ENCODE data around the gene E2F3.
"Not testable (repeated sequence)": the region's sequence is repeated elsewhere in the genome, so short reads cannot be mapped to it uniquely, and the experiment has no call there.

Gene E2F3

GRCh38 chr6:20529086-20529448, 127.4 kb downstream of the E2F3 start:
- DNase-seq, result peak; percentile 9
- TF ChIP-seq CTCF (IDR thresholded peaks at IDR 0.05; ENCODE audit: low read depth, low read length, missing control alignments), result peak; percentile 19
- H3K4me3 ChIP-seq (ENCODE audit: low read depth, low read length); in situ Hi-C loops (cut with HindIII; ENCODE audit: low pct_ligation_motif_present, low sequenced_read_pairs); H3K27me3 ChIP-seq (replicated peaks); H3K27ac ChIP-seq; H3K36me3 ChIP-seq (replicated peaks): not testable (repeated sequence)

GRCh38 chr6:20532881-20533280, 131.2 kb downstream of the E2F3 start:
- no peak overlapping the region for H3K27ac ChIP-seq
- no peak for DNase-seq
- no peak overlapping the region for H3K4me3 ChIP-seq (ENCODE audit: low read depth, low read length)
- H3K27me3 ChIP-seq (replicated peaks), result no peaks in the 10 kb centered on the region
- no peak for TF ChIP-seq CTCF (IDR thresholded peaks at IDR 0.05; ENCODE audit: low read depth, low read length, missing control alignments)
- H3K36me3 ChIP-seq (replicated peaks), result no peaks in the 10 kb centered on the region
- in situ Hi-C loops (cut with HindIII; ENCODE audit: low pct_ligation_motif_present, low sequenced_read_pairs), result no loop called here

- Histone ChIP-seq H3K27me3 (replicated peaks) (no peaks in the 10 kb centered on the region), H3K36me3 (replicated peaks) (no peaks in the 10 kb centered on the region), H3K27ac (peak overlapping the region; percentile 89), H3K4me3 (ENCODE audit: low read depth, low read length) (peak overlapping the region; percentile 87)
- in situ Hi-C loops (cut with HindIII; ENCODE audit: low pct_ligation_motif_present, low sequenced_read_pairs), result no loop called here
- DNase-seq, result no peak
- TF ChIP-seq CTCF (IDR thresholded peaks at IDR 0.05; ENCODE audit: low read depth, low read length, missing control alignments), result no peak
These were observed 132.1 kb downstream of the E2F3 start for GRCh38 chr6:20533746-20534294.

- Histone ChIP-seq H3K27ac (peak within 1 kb of the TSS; percentile 89), H3K27me3 (replicated peaks) (no peaks in the 10 kb centered on the region), H3K36me3 (replicated peaks) (no peaks in the 10 kb centered on the region), H3K4me3 (ENCODE audit: low read depth, low read length) (peak within 1 kb of the TSS; percentile 87)
- in situ Hi-C loops (cut with HindIII; ENCODE audit: low pct_ligation_motif_present, low sequenced_read_pairs), result no loop called here
- DNase-seq, result peak; percentile 95
- no peak for TF ChIP-seq CTCF (IDR thresholded peaks at IDR 0.05; ENCODE audit: low read depth, low read length, missing control alignments)
These were observed 132.9 kb downstream of the E2F3 start, which contains the start of gene CDKAL1 for GRCh38 chr6:20534295-20535262. Gene CDKAL1, plus strand, starts transcription at chr6:20534457. Its CDS starts 11,894 bp downstream, at chr6:20546351.

- in situ Hi-C loops (cut with HindIII; ENCODE audit: low pct_ligation_motif_present, low sequenced_read_pairs), result no loop called here
- no peak for DNase-seq
- Histone ChIP-seq H3K36me3 (replicated peaks) (peaks cover 4% of the 10 kb centered on the region), H3K27ac (no peak overlapping the region), H3K27me3 (replicated peaks) (no peaks in the 10 kb centered on the region), H3K4me3 (ENCODE audit: low read depth, low read length) (no peak overlapping the region)
- TF ChIP-seq CTCF (IDR thresholded peaks at IDR 0.05; ENCODE audit: low read depth, low read length, missing control alignments), result no peak
These were observed 136.5 kb downstream of the E2F3 start for GRCh38 chr6:20538131-20538662.

Data from brain microvascular endothelial cell (primary cell).